Measurements from ENCODE around the gene SEZ6.

Gene SEZ6

GRCh38 chr17:29038085-29038795, 32.4 kb upstream of the SEZ6 start:
- H3K27me3 ChIP-seq (ENCODE audit: control insufficient read depth in 5 of 5, insufficient read depth in 4 of 5, low read length in 5 of 5): peaks cover 5 to 24% (median 8%) of the 10 kb centered on the region in 5 donors
- no peak overlapping the region for H3K9ac ChIP-seq (ENCODE audit: low read length in 5 of 5)
- no peak overlapping the region for H3K4me3 ChIP-seq (ENCODE audit: low read depth in 1 of 5, low read length in 5 of 5)

GRCh38 chr17:29037739-29038084, 31.9 kb upstream of the SEZ6 start:
- Histone ChIP-seq H3K4me3 (ENCODE audit: low read depth in 1 of 5, low read length in 5 of 5) (no peak overlapping the region), H3K9me3 (ENCODE audit: control insufficient read depth in 5 of 5, low read length in 5 of 5) (peaks cover 5 to 24% (median 14%) of the 10 kb centered on the region in 5 donors), H3K27ac (ENCODE audit: low read depth, low read length) (no peak overlapping the region), H3K4me1 (ENCODE audit: control insufficient read depth in 5 of 5, insufficient read depth in 5 of 5, low read length in 5 of 5) (peaks cover 0 to 11% (median 7%) of the 10 kb centered on the region in 5 donors), H3K36me3 (ENCODE audit: control insufficient read depth in 5 of 5, insufficient read depth in 5 of 5, low read length in 5 of 5) (no peaks in the 10 kb centered on the region), H3K9ac (ENCODE audit: low read length in 5 of 5) (no peak overlapping the region), H3K27me3 (ENCODE audit: control insufficient read depth in 5 of 5, insufficient read depth in 4 of 5, low read length in 5 of 5) (peaks cover 5 to 28% (median 8%) of the 10 kb centered on the region in 5 donors)

More at GRCh38 chr17:29038085-29038795, 32.4 kb upstream of the SEZ6 start:
- H3K4me1 ChIP-seq (ENCODE audit: control insufficient read depth in 5 of 5, insufficient read depth in 5 of 5, low read length in 5 of 5): peaks cover 1 to 14% (median 12%) of the 10 kb centered on the region in 5 donors
- peaks cover 5 to 24% (median 14%) of the 10 kb centered on the region in 5 donors for H3K9me3 ChIP-seq (ENCODE audit: control insufficient read depth in 5 of 5, low read length in 5 of 5)
- H3K27ac ChIP-seq (ENCODE audit: low read depth, low read length): no peak overlapping the region
- no peaks in the 10 kb centered on the region for H3K36me3 ChIP-seq (ENCODE audit: control insufficient read depth in 5 of 5, insufficient read depth in 5 of 5, low read length in 5 of 5)

- Histone ChIP-seq H3K9ac (ENCODE audit: low read length in 5 of 5) (no peak overlapping the region), H3K4me1 (ENCODE audit: control insufficient read depth in 5 of 5, insufficient read depth in 5 of 5, low read length in 5 of 5) (peaks cover 0 to 3% (median 0%) of the 10 kb centered on the region in 5 donors), H3K36me3 (ENCODE audit: control insufficient read depth in 5 of 5, insufficient read depth in 5 of 5, low read length in 5 of 5) (no peaks in the 10 kb centered on the region), H3K9me3 (ENCODE audit: control insufficient read depth in 5 of 5, low read length in 5 of 5) (peaks cover 5 to 24% (median 14%) of the 10 kb centered on the region in 5 donors), H3K27me3 (ENCODE audit: control insufficient read depth in 5 of 5, insufficient read depth in 4 of 5, low read length in 5 of 5) (peaks cover 11 to 38% (median 17%) of the 10 kb centered on the region in 5 donors), H3K27ac (ENCODE audit: low read depth, low read length) (no peak overlapping the region), H3K4me3 (ENCODE audit: low read depth in 1 of 5, low read length in 5 of 5) (no peak overlapping the region)
These were observed 30.8 kb upstream of the SEZ6 start for GRCh38 chr17:29036584-29036983.

- H3K4me3 ChIP-seq (ENCODE audit: low read depth in 1 of 5, low read length in 5 of 5): no peak overlapping the region
- H3K27me3 ChIP-seq (ENCODE audit: control insufficient read depth in 5 of 5, insufficient read depth in 4 of 5, low read length in 5 of 5): peaks cover 16 to 47% (median 20%) of the 10 kb centered on the region in 5 donors
- peaks cover 0 to 3% (median 0%) of the 10 kb centered on the region in 5 donors for H3K4me1 ChIP-seq (ENCODE audit: control insufficient read depth in 5 of 5, insufficient read depth in 5 of 5, low read length in 5 of 5)
- peaks cover 5 to 24% (median 14%) of the 10 kb centered on the region in 5 donors for H3K9me3 ChIP-seq (ENCODE audit: control insufficient read depth in 5 of 5, low read length in 5 of 5)
- no peaks in the 10 kb centered on the region for H3K36me3 ChIP-seq (ENCODE audit: control insufficient read depth in 5 of 5, insufficient read depth in 5 of 5, low read length in 5 of 5)
- no peak overlapping the region for H3K9ac ChIP-seq (ENCODE audit: low read length in 5 of 5)
- no peak overlapping the region for H3K27ac ChIP-seq (ENCODE audit: low read depth, low read length)
These were observed 28.7 kb upstream of the SEZ6 start for GRCh38 chr17:29034510-29034909.

GRCh38 chr17:29032857-29033197, 27.0 kb upstream of the SEZ6 start:
- H3K9ac ChIP-seq (ENCODE audit: low read length in 5 of 5): no peak overlapping the region
- peaks cover 5 to 24% (median 14%) of the 10 kb centered on the region in 5 donors for H3K9me3 ChIP-seq (ENCODE audit: control insufficient read depth in 5 of 5, low read length in 5 of 5)
- no peak overlapping the region for H3K4me3 ChIP-seq (ENCODE audit: low read depth in 1 of 5, low read length in 5 of 5)
- H3K27me3 ChIP-seq (ENCODE audit: control insufficient read depth in 5 of 5, insufficient read depth in 4 of 5, low read length in 5 of 5): peaks cover 10 to 44% (median 15%) of the 10 kb centered on the region in 5 donors
- H3K27ac ChIP-seq (ENCODE audit: low read depth, low read length): no peak overlapping the region
- H3K36me3 ChIP-seq (ENCODE audit: control insufficient read depth in 5 of 5, insufficient read depth in 5 of 5, low read length in 5 of 5): no peaks in the 10 kb centered on the region
- peaks cover 0 to 3% (median 0%) of the 10 kb centered on the region in 5 donors for H3K4me1 ChIP-seq (ENCODE audit: control insufficient read depth in 5 of 5, insufficient read depth in 5 of 5, low read length in 5 of 5)

- no peak overlapping the region for H3K4me3 ChIP-seq (ENCODE audit: low read depth in 1 of 5, low read length in 5 of 5)
- no peak overlapping the region for H3K9ac ChIP-seq (ENCODE audit: low read length in 5 of 5)
- H3K9me3 ChIP-seq (ENCODE audit: control insufficient read depth in 5 of 5, low read length in 5 of 5): peaks cover 5 to 24% (median 14%) of the 10 kb centered on the region in 5 donors
- H3K27ac ChIP-seq (ENCODE audit: low read depth, low read length): no peak overlapping the region
- no peaks in the 10 kb centered on the region for H3K36me3 ChIP-seq (ENCODE audit: control insufficient read depth in 5 of 5, insufficient read depth in 5 of 5, low read length in 5 of 5)
- peaks cover 0 to 3% (median 0%) of the 10 kb centered on the region in 5 donors for H3K4me1 ChIP-seq (ENCODE audit: control insufficient read depth in 5 of 5, insufficient read depth in 5 of 5, low read length in 5 of 5)
- H3K27me3 ChIP-seq (ENCODE audit: control insufficient read depth in 5 of 5, insufficient read depth in 4 of 5, low read length in 5 of 5): peaks cover 7 to 38% (median 16%) of the 10 kb centered on the region in 5 donors
These were observed 26.4 kb upstream of the SEZ6 start for GRCh38 chr17:29032013-29032856.

- Histone ChIP-seq H3K27me3 (ENCODE audit: control insufficient read depth in 5 of 5, insufficient read depth in 4 of 5, low read length in 5 of 5) (peaks cover 7 to 38% (median 19%) of the 10 kb centered on the region in 5 donors), H3K9ac (ENCODE audit: low read length in 5 of 5) (no peak overlapping the region), H3K27ac (ENCODE audit: low read depth, low read length) (no peak overlapping the region), H3K4me1 (ENCODE audit: control insufficient read depth in 5 of 5, insufficient read depth in 5 of 5, low read length in 5 of 5) (peaks cover 0 to 3% (median 0%) of the 10 kb centered on the region in 5 donors), H3K9me3 (ENCODE audit: control insufficient read depth in 5 of 5, low read length in 5 of 5) (peaks cover 5 to 24% (median 14%) of the 10 kb centered on the region in 5 donors), H3K4me3 (ENCODE audit: low read depth in 1 of 5, low read length in 5 of 5) (no peak overlapping the region), H3K36me3 (ENCODE audit: control insufficient read depth in 5 of 5, insufficient read depth in 5 of 5, low read length in 5 of 5) (no peaks in the 10 kb centered on the region)
These were observed 25.7 kb upstream of the SEZ6 start for GRCh38 chr17:29031488-29031887.

- peaks cover 0 to 6% (median 5%) of the 10 kb centered on the region in 5 donors for H3K4me1 ChIP-seq (ENCODE audit: control insufficient read depth in 5 of 5, insufficient read depth in 5 of 5, low read length in 5 of 5)
- no peak overlapping the region for H3K27ac ChIP-seq (ENCODE audit: low read depth, low read length)
- H3K36me3 ChIP-seq (ENCODE audit: control insufficient read depth in 5 of 5, insufficient read depth in 5 of 5, low read length in 5 of 5): no peaks in the 10 kb centered on the region
- no peak overlapping the region for H3K9ac ChIP-seq (ENCODE audit: low read length in 5 of 5)
- H3K4me3 ChIP-seq (ENCODE audit: low read depth in 1 of 5, low read length in 5 of 5): no peak overlapping the region
- H3K27me3 ChIP-seq (ENCODE audit: control insufficient read depth in 5 of 5, insufficient read depth in 4 of 5, low read length in 5 of 5): peaks cover 8 to 45% (median 18%) of the 10 kb centered on the region in 5 donors
- H3K9me3 ChIP-seq (ENCODE audit: control insufficient read depth in 5 of 5, low read length in 5 of 5): no peaks in the 10 kb centered on the region
These were observed 18.6 kb upstream of the SEZ6 start for GRCh38 chr17:29024316-29024952.

- Histone ChIP-seq H3K4me1 (ENCODE audit: control insufficient read depth in 5 of 5, insufficient read depth in 5 of 5, low read length in 5 of 5) (peaks cover 0 to 12% (median 5%) of the 10 kb centered on the region in 5 donors), H3K36me3 (ENCODE audit: control insufficient read depth in 5 of 5, insufficient read depth in 5 of 5, low read length in 5 of 5) (no peaks in the 10 kb centered on the region), H3K9ac (ENCODE audit: low read length in 5 of 5) (no peak overlapping the region), H3K4me3 (ENCODE audit: low read depth in 1 of 5, low read length in 5 of 5) (no peak overlapping the region), H3K9me3 (ENCODE audit: control insufficient read depth in 5 of 5, low read length in 5 of 5) (no peaks in the 10 kb centered on the region), H3K27ac (ENCODE audit: low read depth, low read length) (no peak overlapping the region), H3K27me3 (ENCODE audit: control insufficient read depth in 5 of 5, insufficient read depth in 4 of 5, low read length in 5 of 5) (peaks cover 16 to 52% (median 23%) of the 10 kb centered on the region in 5 donors)
These were observed 16.2 kb upstream of the SEZ6 start for GRCh38 chr17:29022074-29022473.
